Hepatocyte (in vitro differentiated cells): ENCODE measurements around the gene PTPRM.

Experiments used
- CTCF ChIP-seq: fragments of 200-600 bp; sonication (generic); IDR thresholded peaks from 2 replicates; pipeline ENCODE4 v1.5.1; 2016; ENCODE audit warnings: antibody characterized with exemption, mild to moderate bottlenecking; ENCODE audit not compliant: poor library complexity
- EZH2 ChIP-seq: fragments of 200-600 bp; sonication (generic); IDR thresholded peaks from 2 replicates; pipeline ENCODE4 v1.6.1; 2016; ENCODE audit warnings: antibody characterized with exemption, mild to moderate bottlenecking, borderline replicate concordance
- EZH2phosphoT487 ChIP-seq: fragments of 200-600 bp; sonication (generic); IDR thresholded peaks from one replicate; pipeline ENCODE4 v1.6.1; 2018; ENCODE audit warnings: antibody characterized with exemption, mild to moderate bottlenecking, low read depth, moderate library complexity; ENCODE audit not compliant: unreplicated experiment, severe bottlenecking

DNA sequence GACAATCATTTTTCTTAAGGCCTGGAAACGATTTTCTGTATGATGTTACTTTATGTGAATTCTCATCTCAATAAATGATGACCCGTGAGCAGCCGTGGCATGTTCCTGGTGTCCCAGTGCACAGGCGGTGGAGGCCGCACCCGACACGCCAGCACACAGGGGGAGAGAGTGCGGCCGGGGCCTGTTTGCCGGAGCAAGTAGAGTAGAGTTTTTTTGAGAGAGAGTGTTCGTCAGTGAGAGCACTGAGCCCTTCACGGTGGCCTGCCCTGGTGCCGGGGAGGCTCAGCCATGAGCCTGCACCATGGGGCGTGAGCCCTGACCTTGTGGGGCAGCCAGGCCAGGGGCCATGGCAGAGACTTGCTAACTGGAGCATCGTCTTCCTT, 839.7 kb downstream of the PTPRM start:
- TF ChIP-seq CTCF (no peak), EZH2 (no peak), EZH2phosphoT487 (no peak)
